ENCODE measurements around the gene MMP14. TPM values are rescaled to one million over a fixed set of nuclear protein-coding genes. Genes with fewer than 3 reads are reported as not detected.

MMP14 gene
- total RNA-seq, 2 donors from 2014 or later = 181 to 220 TPM

- WGBS, 2 experiments (ENCODE audit: insufficient coverage in 1 of 2, insufficient read length in 1 of 2) = 43 to 69% methylated on average over 3 to 10 of the region's 10 CpGs
- peaks cover 1% of the 10 kb centered on the region for H3K27me3 Mint-ChIP-seq (ENCODE audit: insufficient read depth)
- Histone ChIP-seq H3K4me3 (ENCODE audit: low read length) (peak overlapping the region; percentile 82), H3K9me3 (ENCODE audit: control insufficient read depth, low read length) (no peaks in the 10 kb centered on the region), H3K36me3 (ENCODE audit: control insufficient read depth, insufficient read depth, low read length) (peaks cover 32% of the 10 kb centered on the region), H3K27me3 (ENCODE audit: control insufficient read depth, insufficient read depth, low read length, poor library complexity, severe bottlenecking) (no peaks in the 10 kb centered on the region), H3K4me1 (ENCODE audit: control insufficient read depth, insufficient read depth, low read length) (peaks cover 2% of the 10 kb centered on the region), H3K9ac (ENCODE audit: extremely low read depth, low read length, poor library complexity, severe bottlenecking) (peak overlapping the region; percentile 84), H3K27ac (ENCODE audit: low read depth, low read length) (no peak overlapping the region)
- peak overlapping the region; percentile 74 for H3K4me3 Mint-ChIP-seq
- H3K27ac Mint-ChIP-seq = peak overlapping the region; percentile 59
- H3K36me3 Mint-ChIP-seq (ENCODE audit: low read depth) = peaks cover 25% of the 10 kb centered on the region
- TF ChIP-seq CTCF (conservative IDR thresholded peaks at IDR 0.05) = no peak
- H3K4me1 Mint-ChIP-seq = peaks cover 12% of the 10 kb centered on the region
- no peak for DNase-seq
- H3K9me3 Mint-ChIP-seq = no peaks in the 10 kb centered on the region
These were observed 36.6 kb downstream of the MMP14 start for GRCh38 chr14:22872833-22873520.

- Histone ChIP-seq H3K9me3 (ENCODE audit: control insufficient read depth, low read length) (no peaks in the 10 kb centered on the region), H3K9ac (ENCODE audit: extremely low read depth, low read length, poor library complexity, severe bottlenecking) (no peak overlapping the region), H3K27me3 (ENCODE audit: control insufficient read depth, insufficient read depth, low read length, poor library complexity, severe bottlenecking) (no peaks in the 10 kb centered on the region), H3K27ac (ENCODE audit: low read depth, low read length) (no peak overlapping the region), H3K36me3 (ENCODE audit: control insufficient read depth, insufficient read depth, low read length) (peaks cover 36% of the 10 kb centered on the region), H3K4me1 (ENCODE audit: control insufficient read depth, insufficient read depth, low read length) (peaks cover 2% of the 10 kb centered on the region), H3K4me3 (ENCODE audit: low read length) (no peak overlapping the region)
- no peak for DNase-seq
- Mint-ChIP-seq H3K27me3 (ENCODE audit: insufficient read depth) (peaks cover 2% of the 10 kb centered on the region), H3K27ac (no peak overlapping the region), H3K4me1 (peaks cover 17% of the 10 kb centered on the region), H3K9me3 (no peaks in the 10 kb centered on the region), H3K4me3 (no peak overlapping the region), H3K36me3 (ENCODE audit: low read depth) (peaks cover 28% of the 10 kb centered on the region)
- no peak for TF ChIP-seq CTCF (conservative IDR thresholded peaks at IDR 0.05)
- 96 to 98% methylated on average over 14 to 15 of the region's 15 CpGs for WGBS, 2 experiments (ENCODE audit: insufficient coverage in 1 of 2, insufficient read length in 1 of 2)
These were observed 38.8 kb downstream of the MMP14 start for GRCh38 chr14:22875003-22875747.

- no peaks in the 10 kb centered on the region for H3K9me3 Mint-ChIP-seq
- Histone ChIP-seq H3K4me1 (ENCODE audit: control insufficient read depth, insufficient read depth, low read length) (peaks cover 2% of the 10 kb centered on the region), H3K27ac (ENCODE audit: low read depth, low read length) (no peak overlapping the region), H3K9me3 (ENCODE audit: control insufficient read depth, low read length) (no peaks in the 10 kb centered on the region), H3K4me3 (ENCODE audit: low read length) (no peak overlapping the region), H3K36me3 (ENCODE audit: control insufficient read depth, insufficient read depth, low read length) (peaks cover 36% of the 10 kb centered on the region), H3K9ac (ENCODE audit: extremely low read depth, low read length, poor library complexity, severe bottlenecking) (no peak overlapping the region), H3K27me3 (ENCODE audit: control insufficient read depth, insufficient read depth, low read length, poor library complexity, severe bottlenecking) (no peaks in the 10 kb centered on the region)
- no peak for DNase-seq
- WGBS, 2 experiments (ENCODE audit: insufficient coverage in 1 of 2, insufficient read length in 1 of 2) = 94 to 99% methylated on average over 17 to 20 of the region's 20 CpGs
- peak overlapping the region; percentile 19 for H3K27ac Mint-ChIP-seq
- TF ChIP-seq CTCF (conservative IDR thresholded peaks at IDR 0.05) = no peak
- peaks cover 28% of the 10 kb centered on the region for H3K36me3 Mint-ChIP-seq (ENCODE audit: low read depth)
- peaks cover 2% of the 10 kb centered on the region for H3K27me3 Mint-ChIP-seq (ENCODE audit: insufficient read depth)
- H3K4me1 Mint-ChIP-seq = peaks cover 12% of the 10 kb centered on the region
- no peak overlapping the region for H3K4me3 Mint-ChIP-seq
These were observed 39.4 kb downstream of the MMP14 start for GRCh38 chr14:22875748-22876319.
